ENCODE data around the gene TMEM132D. TPM values are rescaled to one million over a fixed set of nuclear protein-coding genes. Genes with fewer than 3 reads are reported as not detected.

The TMEM132D gene
- total RNA-seq, 1 donor from 2014 or later, result 1.1 TPM

- no peak for DNase-seq (ENCODE audit: low spot score)
- Histone ChIP-seq H2AFZ (replicated peaks) (no peak overlapping the region), H4K20me1 (ENCODE audit: low read depth) (peaks cover 5% of the 10 kb centered on the region), H3K4me2 (peak overlapping the region; percentile 71), H3K36me3 (no peaks in the 10 kb centered on the region), H3K27ac (no peak overlapping the region), H3K9me3 (ENCODE audit: low read depth) (no peaks in the 10 kb centered on the region), H3K4me3 (peak overlapping the region; percentile 13), H3F3A (ENCODE audit: low read depth) (peaks cover 14% of the 10 kb centered on the region), H3K79me2 (ENCODE audit: low read depth) (no peaks in the 10 kb centered on the region), H3K9ac (no peak overlapping the region), H3K27me3 (no peaks in the 10 kb centered on the region), H3K4me1 (peaks cover 27% of the 10 kb centered on the region)
- H3K27ac Mint-ChIP-seq, result peak overlapping the region; percentile 99
- peaks cover 12% of the 10 kb centered on the region for H3K9me3 Mint-ChIP-seq
- peaks cover 9% of the 10 kb centered on the region for H3K27me3 Mint-ChIP-seq (ENCODE audit: insufficient read depth, low read depth)
- no peak for TF ChIP-seq CTCF (IDR thresholded peaks at IDR 0.05)
- no peak for TF ChIP-seq EZH2phosphoT487 (IDR thresholded peaks at IDR 0.05)
- H3K36me3 Mint-ChIP-seq, result peaks cover 8% of the 10 kb centered on the region
- peak overlapping the region; percentile 57 for H3K4me3 Mint-ChIP-seq
- H3K4me1 Mint-ChIP-seq, result peaks cover 78% of the 10 kb centered on the region
Measured at GRCh38 chr12:129607756-129608155, 296.1 kb downstream of the TMEM132D start.

DNA sequence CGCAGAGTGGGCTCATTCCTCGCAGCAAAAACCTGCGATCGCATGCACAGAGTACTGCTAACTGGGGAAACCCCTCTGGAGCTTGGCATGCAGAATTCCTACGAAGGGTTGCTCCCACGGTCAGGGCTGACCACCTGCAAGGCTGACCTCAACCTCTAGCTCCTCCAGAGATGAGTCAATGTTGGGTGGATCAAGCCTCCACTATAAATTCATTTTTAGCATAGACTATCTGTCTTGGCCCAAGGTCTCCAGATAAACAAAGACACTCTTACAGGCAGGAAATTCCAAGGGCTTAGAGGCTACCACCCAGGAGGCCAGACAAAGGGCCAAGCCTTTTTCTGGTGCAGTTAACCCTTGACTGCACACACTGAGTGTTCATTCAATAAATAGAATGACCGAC, 296.5 kb downstream of the TMEM132D start:
- Histone ChIP-seq H3K9ac (no peak overlapping the region), H3K4me1 (peaks cover 27% of the 10 kb centered on the region), H4K20me1 (ENCODE audit: low read depth) (peaks cover 5% of the 10 kb centered on the region), H3K79me2 (ENCODE audit: low read depth) (no peaks in the 10 kb centered on the region), H3K4me2 (peak overlapping the region; percentile 71), H3K27me3 (no peaks in the 10 kb centered on the region), H3F3A (ENCODE audit: low read depth) (peaks cover 14% of the 10 kb centered on the region), H3K36me3 (no peaks in the 10 kb centered on the region), H3K9me3 (ENCODE audit: low read depth) (no peaks in the 10 kb centered on the region), H3K4me3 (no peak overlapping the region), H3K27ac (no peak overlapping the region), H2AFZ (replicated peaks) (no peak overlapping the region)
- peak; percentile 88 for DNase-seq (ENCODE audit: low spot score)
- TF ChIP-seq EZH2 (IDR thresholded peaks at IDR 0.05) (no peak), EZH2phosphoT487 (IDR thresholded peaks at IDR 0.05) (no peak), CTCF (IDR thresholded peaks at IDR 0.05) (no peak)
- Mint-ChIP-seq H3K4me1 (peaks cover 74% of the 10 kb centered on the region), H3K36me3 (peaks cover 10% of the 10 kb centered on the region), H3K9me3 (peaks cover 17% of the 10 kb centered on the region), H3K27me3 (ENCODE audit: insufficient read depth, low read depth) (peaks cover 9% of the 10 kb centered on the region), H3K27ac (peak overlapping the region; percentile 99), H3K4me3 (peak overlapping the region; percentile 57)

DNA sequence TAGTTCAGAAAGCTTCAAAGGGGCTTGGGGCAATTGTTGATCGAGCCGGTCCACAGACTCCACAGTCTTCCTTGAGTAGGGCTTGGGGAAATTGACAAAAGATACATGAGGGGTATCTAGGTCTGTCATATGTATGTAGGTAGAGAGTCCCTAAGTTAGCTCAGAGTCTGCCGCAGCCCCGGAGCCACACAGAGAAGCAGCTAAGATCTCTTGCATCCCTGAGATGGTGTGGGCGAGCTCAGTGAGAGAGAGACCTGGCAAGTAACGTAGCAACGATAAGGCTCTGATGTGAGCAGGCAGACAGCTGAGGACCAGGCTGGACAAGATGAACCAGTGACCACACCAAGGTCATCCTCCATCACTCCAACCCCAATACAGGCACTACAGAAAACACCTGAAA, 297.6 kb downstream of the TMEM132D start:
- Histone ChIP-seq H2AFZ (replicated peaks) (no peak overlapping the region), H3K27ac (no peak overlapping the region), H3K27me3 (no peaks in the 10 kb centered on the region), H3K79me2 (ENCODE audit: low read depth) (no peaks in the 10 kb centered on the region), H4K20me1 (ENCODE audit: low read depth) (peaks cover 5% of the 10 kb centered on the region), H3K9me3 (ENCODE audit: low read depth) (no peaks in the 10 kb centered on the region), H3K9ac (no peak overlapping the region), H3K4me2 (peak overlapping the region; percentile 71), H3K4me1 (peaks cover 27% of the 10 kb centered on the region), H3K4me3 (no peak overlapping the region), H3F3A (ENCODE audit: low read depth) (peaks cover 14% of the 10 kb centered on the region), H3K36me3 (no peaks in the 10 kb centered on the region)
- H3K4me3 Mint-ChIP-seq, result peak overlapping the region; percentile 35
- peaks cover 9% of the 10 kb centered on the region for H3K27me3 Mint-ChIP-seq (ENCODE audit: insufficient read depth, low read depth)
- DNase-seq (ENCODE audit: low spot score), result no peak
- peaks cover 14% of the 10 kb centered on the region for H3K36me3 Mint-ChIP-seq
- TF ChIP-seq CTCF (IDR thresholded peaks at IDR 0.05), result no peak
- TF ChIP-seq EZH2phosphoT487 (IDR thresholded peaks at IDR 0.05), result no peak
- no peak for TF ChIP-seq EZH2 (IDR thresholded peaks at IDR 0.05)
- H3K4me1 Mint-ChIP-seq, result peaks cover 63% of the 10 kb centered on the region
- H3K9me3 Mint-ChIP-seq, result peaks cover 25% of the 10 kb centered on the region
- peak overlapping the region; percentile 99 for H3K27ac Mint-ChIP-seq
